ENCODE data around the gene ASXL2.
"Not testable (repeated sequence)": the region's sequence is repeated elsewhere in the genome, so short reads cannot be mapped to it uniquely, and the experiment has no call there.

The ASXL2 gene

GRCh38 chr2:25838152-25838756, 40.0 kb downstream of the ASXL2 start:
- DNase-seq (ENCODE audit: low read depth in 1 of 2, low spot score in 1 of 2): no peak

GRCh38 chr2:25835906-25836305, 42.4 kb downstream of the ASXL2 start:
- DNase-seq (ENCODE audit: low read depth in 1 of 2, low spot score in 1 of 2): no peak

- DNase-seq (ENCODE audit: low read depth in 1 of 2, low spot score in 1 of 2): no peak
Measured at GRCh38 chr2:25833566-25833965, 44.7 kb downstream of the ASXL2 start.

GRCh38 chr2:25832897-25833296, 45.4 kb downstream of the ASXL2 start:
- no peak for DNase-seq (ENCODE audit: low read depth in 1 of 2, low spot score in 1 of 2)

- no peak for DNase-seq (ENCODE audit: low read depth in 1 of 2, low spot score in 1 of 2)
Measured at GRCh38 chr2:25831746-25832449, 46.4 kb downstream of the ASXL2 start.

- no peak for DNase-seq (ENCODE audit: low read depth in 1 of 2, low spot score in 1 of 2)
Measured at GRCh38 chr2:25829828-25830227, 48.5 kb downstream of the ASXL2 start.

- DNase-seq (ENCODE audit: low read depth in 1 of 2, low spot score in 1 of 2): no peak
Measured at GRCh38 chr2:25829377-25829704, 48.9 kb downstream of the ASXL2 start.

GRCh38 chr2:25828532-25829376, 49.5 kb downstream of the ASXL2 start:
- not testable (repeated sequence) for DNase-seq (ENCODE audit: low read depth in 1 of 2, low spot score in 1 of 2)

- peak in 1 of 2 donors; percentile 33 for DNase-seq (ENCODE audit: low read depth in 1 of 2, low spot score in 1 of 2)
Measured at GRCh38 chr2:25825238-25825637, 53.0 kb downstream of the ASXL2 start.

- DNase-seq (ENCODE audit: low read depth in 1 of 2, low spot score in 1 of 2): no peak
Measured at GRCh38 chr2:25824718-25825117, 53.6 kb downstream of the ASXL2 start.

GRCh38 chr2:25824216-25824615, 54.1 kb downstream of the ASXL2 start:
- DNase-seq (ENCODE audit: low read depth in 1 of 2, low spot score in 1 of 2): no peak

- DNase-seq (ENCODE audit: low read depth in 1 of 2, low spot score in 1 of 2): peak; percentile 12 to 40
Measured at GRCh38 chr2:25822190-25823117, 55.8 kb downstream of the ASXL2 start.

GRCh38 chr2:25821225-25822056, 56.8 kb downstream of the ASXL2 start:
- DNase-seq (ENCODE audit: low read depth in 1 of 2, low spot score in 1 of 2): no peak

GRCh38 chr2:25819597-25820039, 58.7 kb downstream of the ASXL2 start:
- DNase-seq (ENCODE audit: low read depth in 1 of 2, low spot score in 1 of 2): no peak

GRCh38 chr2:25817630-25818029, 60.7 kb downstream of the ASXL2 start:
- DNase-seq (ENCODE audit: low read depth in 1 of 2, low spot score in 1 of 2): peak in 1 of 2 donors; percentile 10

- DNase-seq (ENCODE audit: low read depth in 1 of 2, low spot score in 1 of 2): no peak
Measured at GRCh38 chr2:25817006-25817405, 61.3 kb downstream of the ASXL2 start.

GRCh38 chr2:25816249-25816648, 62.0 kb downstream of the ASXL2 start:
- no peak for DNase-seq (ENCODE audit: low read depth in 1 of 2, low spot score in 1 of 2)

GRCh38 chr2:25814681-25815080, 63.6 kb downstream of the ASXL2 start:
- no peak for DNase-seq (ENCODE audit: low read depth in 1 of 2, low spot score in 1 of 2)

GRCh38 chr2:25810428-25810827, 67.9 kb downstream of the ASXL2 start:
- DNase-seq (ENCODE audit: low read depth in 1 of 2, low spot score in 1 of 2): no peak

- DNase-seq (ENCODE audit: low read depth in 1 of 2, low spot score in 1 of 2): no peak
Measured at GRCh38 chr2:25809646-25810045, 68.6 kb downstream of the ASXL2 start.

Measured in activated CD4-positive, alpha-beta T cell treated with anti-CD3 and anti-CD28 coated beads, Interleukin-2, amount 50 U/mL, for 24 hours (primary cell).